HepG2 (cell line): ENCODE results near the gene CD200. TPM values are rescaled to one million over a fixed set of nuclear protein-coding genes. Genes with fewer than 3 reads are reported as not detected.

Experiments
- ATAC-seq: fragments of 200-7000 bp; cut with Tn5 transposase; 3 replicates; pipeline ENCODE4 v1.9.1; 2020; ENCODE audit warnings: mild to moderate bottlenecking, moderate library complexity
- BruUV-seq: library from RNA; stranded (reverse); fragments of 400-500 nt; replicated peaks from 2 replicates; lab custom pipeline; 2021; lab: Mats Ljungman, UMichigan
- CTCF ChIA-PET: fragments of 300-600 bp; formaldehyde crosslinking; extraction: SDS; loops from one replicate; lab custom pipeline; 2021; ENCODE audit warnings: low total read pairs, inconsistent platforms, low intra/inter-chr PET ratio; lab: Yijun Ruan, JAX
- POLR2A ChIA-PET: fragments of 350-600 bp; sonication (Branson Sonifier 250); formaldehyde crosslinking; loops from one replicate; lab custom pipeline; 2020; ENCODE audit warnings: antibody characterized with exemption, inconsistent platforms; lab: Yijun Ruan, JAX
- DNase-seq: peaks from one replicate; pipeline ENCODE4 v3.0.0-alpha.2; 2015; ENCODE audit warnings: low spot score
- FAIRE-seq: peaks from 3 replicates; lab custom pipeline; 2011; peaks lifted over from hg19 to GRCh38; lab: Jason Lieb, UNC
- H2AFZ ChIP-seq: one replicate; pipeline ENCODE4 v1.6.1; 2011; ENCODE audit warnings: low read length, inconsistent platforms
- H3K27ac ChIP-seq: fragments of 300-600 bp; 3 replicates; pipeline ENCODE4 v1.8.0; 2011; ENCODE audit warnings: mixed run types, mild to moderate bottlenecking, mixed read lengths, low read length, inconsistent platforms; ENCODE audit not compliant: insufficient read depth; ENCODE audit errors: extremely low read length
- H3K27me3 ChIP-seq, 2 experiments: fragments of 200-600 bp in 1 of 2; 2 replicates in 1 of 2; 3 replicates in 1 of 2; pipeline versions ENCODE4 v1.6.0 to v1.8.0; 2011; ENCODE audit warnings: low read length in 2 of 2, mild to moderate bottlenecking in 2 of 2, moderate library complexity in 2 of 2, inconsistent platforms in 1 of 2; ENCODE audit not compliant: insufficient read depth in 2 of 2, control insufficient read depth in 1 of 2
- H3K36me3 ChIP-seq, 2 experiments: fragments of 200-600 bp in 1 of 2; replicated peaks in 1 of 2; 2 replicates in 1 of 2; 3 replicates in 1 of 2; pipeline versions ENCODE4 v1.5.1 to v1.8.0; 2011; ENCODE audit warnings: low read length in 2 of 2, inconsistent platforms in 1 of 2; ENCODE audit not compliant: insufficient read depth in 2 of 2, control insufficient read depth in 1 of 2
- H3K4me1 ChIP-seq: 2 replicates; pipeline ENCODE4 v1.5.1; 2012; ENCODE audit warnings: low read length, inconsistent platforms; ENCODE audit not compliant: insufficient read depth
- H3K4me2 ChIP-seq: 2 replicates; pipeline ENCODE4 v1.6.0; 2011; ENCODE audit warnings: low read depth, low read length, inconsistent platforms
- H3K4me3 ChIP-seq, 3 experiments: fragments of 200-600 bp in 1 of 3; sonication (generic), shearing (Covaris generic) in 1 of 3; replicated peaks in 1 of 3; 2 replicates each; pipeline ENCODE4 v1.5.1; 2011 to 2016; ENCODE audit warnings: low read length in 3 of 3, inconsistent platforms in 2 of 3, low read depth in 2 of 3, mild to moderate bottlenecking in 2 of 3, control low read depth in 1 of 3, mixed read lengths in 1 of 3; ENCODE audit not compliant: insufficient read depth in 1 of 3
- H3K79me2 ChIP-seq: one replicate; pipeline ENCODE4 v1.6.1; 2011; ENCODE audit warnings: low read length, inconsistent platforms; ENCODE audit not compliant: insufficient read depth
- H3K9ac ChIP-seq: 2 replicates; pipeline ENCODE4 v1.6.0; 2011; ENCODE audit warnings: mild to moderate bottlenecking, low read depth, low read length, inconsistent platforms; ENCODE audit not compliant: insufficient read depth
- H3K9me3 ChIP-seq: 2 replicates; pipeline ENCODE4 v1.5.1; 2012; ENCODE audit warnings: mild to moderate bottlenecking, low read length
- H4K20me1 ChIP-seq: 2 replicates; pipeline ENCODE4 v1.6.0; 2011; ENCODE audit warnings: inconsistent platforms, mild to moderate bottlenecking, low read length, moderate library complexity; ENCODE audit not compliant: insufficient read depth
- GTF3A ChIP-seq: sonication (generic); formaldehyde crosslinking; conservative IDR thresholded peaks from 2 replicates; pipeline ENCODE4 v1.4.0; 2020; ENCODE audit warnings: mild to moderate bottlenecking, missing genetic modification reagents
- HDAC6 ChIP-seq: fragments of 200-600 bp; sonication (generic); IDR thresholded peaks from 2 replicates; pipeline ENCODE4 v1.7.0; 2017; ENCODE audit warnings: mild to moderate bottlenecking, antibody characterized with exemption, low read length, low read depth
- KLF16 ChIP-seq, 2 experiments: sonication (generic) in 1 of 2; formaldehyde crosslinking in 1 of 2; IDR thresholded peaks; 2 replicates each; pipeline versions ENCODE4 v1.6.1 to v1.8.0; 2016 to 2023; ENCODE audit warnings: missing genetic modification reagents in 2 of 2, missing compliant biosample characterization in 1 of 2
- MATR3 ChIP-seq: sonication (generic); formaldehyde crosslinking; IDR thresholded peaks from 2 replicates; pipeline ENCODE4 v1.4.0; 2020; ENCODE audit warnings: missing genetic modification reagents
- POLR2AphosphoS5 ChIP-seq: IDR thresholded peaks from 2 replicates; pipeline ENCODE4 v1.6.1; 2012; ENCODE audit warnings: low read depth, low read length
- RFXAP ChIP-seq: sonication (generic); formaldehyde crosslinking; IDR thresholded peaks from 2 replicates; pipeline ENCODE4 v1.4.0; 2020; ENCODE audit warnings: missing genetic modification reagents, borderline replicate concordance
- SMAD9 ChIP-seq: sonication (generic); formaldehyde crosslinking; IDR thresholded peaks from 2 replicates; pipeline ENCODE4 v1.5.1; 2020; ENCODE audit warnings: mild to moderate bottlenecking, missing genetic modification reagents
- SYNCRIP ChIP-seq: fragments of 200-400 bp; formaldehyde crosslinking; IDR thresholded peaks from 2 replicates; pipeline ENCODE4 v1.6.1; 2018; ENCODE audit warnings: mild to moderate bottlenecking, low read depth, low read length; ENCODE audit not compliant: insufficient read depth
- ZNF503 ChIP-seq: sonication (generic); formaldehyde crosslinking; IDR thresholded peaks from 2 replicates; pipeline ENCODE4 v1.4.0; 2020; ENCODE audit warnings: missing genetic modification reagents
- ZNF562 ChIP-seq: sonication (generic); formaldehyde crosslinking; IDR thresholded peaks from 2 replicates; pipeline ENCODE4 v1.8.0; 2022; ENCODE audit warnings: missing genetic modification reagents, borderline replicate concordance
- ZNF615 ChIP-seq: sonication (generic); formaldehyde crosslinking; IDR thresholded peaks from 2 replicates; pipeline ENCODE4 v1.5.0; 2020; ENCODE audit warnings: mild to moderate bottlenecking, missing genetic modification reagents, borderline replicate concordance
- ZNF678 ChIP-seq: sonication (generic); formaldehyde crosslinking; IDR thresholded peaks from 2 replicates; pipeline ENCODE4 v1.4.0; 2020; ENCODE audit warnings: mild to moderate bottlenecking, missing genetic modification reagents
- WGBS: methylation state at CpG from one replicate; pipeline ENCODE4 v1.1.6; 2017; ENCODE audit warnings: low lambda C conversion rate; 5-methylcytosine and 5-hydroxymethylcytosine counted together
- in situ Hi-C: cut with HindIII; loops from 2 replicates; pipeline ENCODE4 v1.10.0; 2017; ENCODE audit warnings: low pct_unique_long_range_greater_than_20kb; ENCODE audit not compliant: extremely low pct_ligation_motif_present
- intact Hi-C: fragments of 100-400 bp; cut with micrococcal nuclease; formaldehyde crosslinking; loops from one replicate; pipeline ENCODE4 v1.10.0; 2022; ENCODE audit not compliant: unreplicated experiment
- polyA plus RNA-seq, 8 experiments: library from polyadenylated mRNA; depleted of rRNA in 3 of 8; stranded (reverse) in 7 of 8; unstranded in 1 of 8; fragments of >200 nt; fragmentation: Illumina TruSeq in 4 of 8; extraction: Trizol in 4 of 8; gene quantifications; 2 replicates each; pipeline versions ENCODE4 v1.2.1 to v1.2.3, GENCODE V29; 2011 to 2016; ENCODE audit warnings: low read depth in 4 of 8, missing spikeins in 1 of 8, mixed read lengths in 1 of 8; ENCODE audit not compliant: insufficient read depth in 1 of 8
- total RNA-seq, 5 experiments: library from RNA; depleted of rRNA; stranded (reverse); fragments of >200 nt; fragmentation: Illumina TruSeq; extraction: Trizol; gene quantifications; 2 replicates each; pipeline ENCODE4 v1.2.3, GENCODE V29; 2016; ENCODE audit warnings: low read depth in 1 of 5

The CD200 gene
- total and polyA plus RNA-seq, 2 of the 13 experiments (the other 11 are each of a cell fraction or from before 2014, with no cell fraction given) = not detected

DNA sequence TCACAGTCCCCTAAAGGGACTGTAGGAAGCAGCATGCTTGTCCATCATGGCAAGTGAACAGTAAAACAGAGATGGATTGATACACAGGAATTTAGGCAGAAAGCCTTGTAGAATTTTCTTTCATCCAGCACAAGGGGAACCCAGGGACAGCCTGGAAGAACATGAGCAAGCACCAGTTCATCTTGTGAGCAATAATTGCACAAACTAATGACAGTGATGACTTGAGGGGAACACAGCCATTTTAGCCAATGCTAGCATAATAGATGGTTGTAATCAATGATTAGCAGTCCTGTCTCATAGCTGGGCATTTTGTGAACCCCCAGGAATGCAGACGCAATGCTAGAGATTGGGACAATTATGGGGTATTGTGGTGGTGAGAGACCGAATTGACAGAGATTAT is 6.7 kb downstream of the CD200 start:
- intact Hi-C loops (no loop called here), in situ Hi-C loops (no loop called here)
- Histone ChIP-seq H3K9me3 (no peaks in the 10 kb centered on the region), H3K79me2 (no peaks in the 10 kb centered on the region), H4K20me1 (no peaks in the 10 kb centered on the region), H3K4me2 (no peak overlapping the region), H3K4me3 (no peak overlapping the region), H2AFZ (no peak overlapping the region), H3K9ac (no peak overlapping the region), H3K4me1 (no peaks in the 10 kb centered on the region), H3K36me3 (no peaks in the 10 kb centered on the region), H3K27ac (no peak overlapping the region), H3K27me3 (peaks cover 0 to 4% of the 10 kb centered on the region in 2 experiments; a peak in 2 of 5 replicates)
- TF ChIP-seq SYNCRIP = no peak
- no peak for TF ChIP-seq POLR2AphosphoS5
- no peak for TF ChIP-seq KLF16 (CRISPR knock-in tag; IDR thresholded peaks at IDR 0.05)
- no peak for TF ChIP-seq GTF3A (CRISPR knock-in tag)
- ChIA-PET POLR2A (no interaction called here), CTCF (no interaction called here)
- no peak for FAIRE-seq
- WGBS = 1% methylated on average over 2 of the region's 2 CpGs
- no peak for DNase-seq
- BruUV-seq = no TSS peak
- no peak for ATAC-seq

- FAIRE-seq (no peak), ATAC-seq (no peak), DNase-seq (no peak)
- no peak overlapping the region for H3K9ac ChIP-seq
- H2AFZ ChIP-seq = no peak overlapping the region
- no peaks in the 10 kb centered on the region for H4K20me1 ChIP-seq
- no peaks in the 10 kb centered on the region for H3K79me2 ChIP-seq
- H3K4me3 ChIP-seq = no peak overlapping the region
- intact Hi-C loops = no loop called here
- WGBS = 0% methylated on average over 2 of the region's 2 CpGs
- no peaks in the 10 kb centered on the region for H3K36me3 ChIP-seq
- H3K4me2 ChIP-seq = no peak overlapping the region
- BruUV-seq = no TSS peak
- in situ Hi-C loops = no loop called here
- ChIA-PET POLR2A (no interaction called here), CTCF (no interaction called here)
- TF ChIP-seq SMAD9 (no peak), ZNF678 (CRISPR knock-in tag) (no peak), HDAC6 (no peak), RFXAP (no peak), ZNF503 (CRISPR knock-in tag) (no peak), MATR3 (CRISPR knock-in tag) (no peak), ZNF615 (CRISPR knock-in tag) (no peak), ZNF562 (CRISPR knock-in tag) (no peak)
- H3K4me1 ChIP-seq = no peaks in the 10 kb centered on the region
- peaks cover 0 to 4% of the 10 kb centered on the region in 2 experiments; a peak in 2 of 5 replicates for H3K27me3 ChIP-seq
- H3K9me3 ChIP-seq = no peaks in the 10 kb centered on the region
- no peak overlapping the region for H3K27ac ChIP-seq
Observed at GRCh38 chr3:112341386-112341785, 8.4 kb downstream of the CD200 start.
